HG03460 (cell line): ENCODE data around the gene BRSK2.

Experiments used
- ATAC-seq: cut with Tn5 transposase; IDR thresholded peaks from one replicate; pipeline ENCODE4 v1.9.1; 2021; ENCODE audit not compliant: unreplicated experiment

BRSK2 gene

DNA sequence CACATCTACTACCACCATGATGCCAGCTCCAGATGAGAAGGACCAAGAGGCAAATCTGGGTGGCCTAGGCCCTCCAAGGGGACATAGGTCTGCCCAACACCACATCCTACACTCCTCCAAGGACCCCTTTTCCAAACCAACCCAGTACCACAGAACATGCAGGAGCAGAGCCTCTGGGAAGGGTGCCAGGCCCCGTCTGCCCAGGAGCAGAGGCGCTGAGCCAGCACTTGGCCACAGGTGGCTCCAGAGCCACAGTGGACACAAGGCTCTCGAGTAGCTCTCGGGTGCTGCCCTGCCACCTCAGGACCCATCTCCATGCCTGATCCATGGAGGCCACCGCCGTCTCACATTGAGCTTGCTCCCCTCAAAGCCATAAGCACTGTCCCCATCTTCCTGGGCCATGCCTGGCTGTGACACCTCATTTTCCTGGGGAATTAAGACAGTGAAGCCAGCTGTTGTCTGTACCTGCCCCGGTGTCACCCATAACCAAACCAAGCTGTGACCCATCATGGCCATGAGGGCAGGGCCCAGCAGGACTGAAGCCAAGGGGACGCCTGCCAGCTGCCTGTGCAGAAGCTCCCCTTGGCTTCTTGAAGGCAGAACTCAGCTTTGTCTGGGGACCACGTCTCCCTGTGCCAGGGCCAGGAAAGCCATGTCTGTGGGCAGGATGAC lies 89.4 kb downstream of the BRSK2 start:
- no peak for ATAC-seq

- ATAC-seq, result no peak
Observed at GRCh38 chr11:1479678-1480118, 90.0 kb downstream of the BRSK2 start.

DNA sequence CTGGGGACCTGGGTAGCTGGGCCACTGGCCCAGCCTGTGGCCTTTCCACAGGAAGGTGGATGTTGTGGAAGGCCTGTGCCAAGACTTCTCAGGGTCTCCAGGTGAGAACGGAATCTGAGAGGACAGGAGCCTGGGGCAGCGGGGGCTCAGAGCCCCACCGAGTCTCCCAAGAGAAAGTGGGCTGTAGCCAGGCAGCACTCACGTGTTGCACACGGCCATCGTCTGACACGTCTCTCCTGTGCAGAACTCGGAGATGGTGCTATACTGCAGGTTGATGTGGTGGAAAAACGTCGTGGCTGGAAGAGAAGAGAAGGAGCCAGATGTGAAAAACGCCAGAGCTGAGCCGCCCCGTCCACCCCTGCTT lies 90.4 kb downstream of the BRSK2 start:
- ATAC-seq, result no peak

DNA sequence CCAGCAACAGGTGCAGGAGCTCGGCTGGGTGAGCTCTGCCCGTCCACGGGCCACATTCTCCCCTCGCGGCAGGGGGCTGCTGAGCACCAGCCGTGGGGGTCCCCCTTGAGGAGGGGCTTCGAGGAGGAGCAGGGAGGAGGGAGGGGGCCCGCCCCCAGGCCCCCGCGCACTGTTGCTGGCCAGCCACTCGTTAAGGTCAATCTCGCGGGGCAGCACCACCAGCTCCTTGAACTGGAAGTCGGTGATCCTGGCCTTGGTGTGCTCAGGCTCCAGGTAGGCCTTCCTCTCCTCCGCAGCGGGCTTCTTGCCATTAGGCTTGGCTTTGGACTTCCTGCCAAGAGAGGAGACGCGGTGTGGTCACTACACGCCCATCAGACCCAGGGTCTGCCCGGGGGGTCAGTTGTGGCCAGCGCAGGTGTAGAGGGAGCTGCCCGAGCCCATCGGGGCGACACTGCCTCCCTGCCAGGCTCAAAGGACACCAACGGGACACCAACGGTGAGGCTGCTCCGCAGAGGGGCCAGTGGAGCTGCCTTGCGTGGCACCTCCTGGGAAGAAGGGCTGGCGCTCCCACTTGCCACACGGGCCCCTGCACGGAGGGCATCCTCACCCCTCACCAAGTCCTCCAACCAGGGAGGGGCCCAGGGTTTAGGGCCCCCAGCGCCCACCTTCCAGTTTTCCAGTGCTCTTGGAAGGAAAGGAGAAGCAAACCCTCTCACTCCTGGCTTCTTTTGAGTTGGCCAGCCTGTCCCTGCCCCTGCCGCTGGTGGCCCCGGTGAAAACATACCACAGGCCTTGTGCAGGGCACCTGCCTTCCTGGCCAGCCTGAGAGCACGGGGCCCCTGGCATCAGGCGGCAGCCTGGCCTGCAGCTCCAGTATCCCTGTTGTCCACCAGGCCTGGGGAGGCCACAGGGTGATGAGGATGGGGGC lies 91.1 kb downstream of the BRSK2 start:
- no peak for ATAC-seq

GRCh38 chr11:1481483-1481825 lies 91.7 kb downstream of the BRSK2 start:
- no peak for ATAC-seq

DNA sequence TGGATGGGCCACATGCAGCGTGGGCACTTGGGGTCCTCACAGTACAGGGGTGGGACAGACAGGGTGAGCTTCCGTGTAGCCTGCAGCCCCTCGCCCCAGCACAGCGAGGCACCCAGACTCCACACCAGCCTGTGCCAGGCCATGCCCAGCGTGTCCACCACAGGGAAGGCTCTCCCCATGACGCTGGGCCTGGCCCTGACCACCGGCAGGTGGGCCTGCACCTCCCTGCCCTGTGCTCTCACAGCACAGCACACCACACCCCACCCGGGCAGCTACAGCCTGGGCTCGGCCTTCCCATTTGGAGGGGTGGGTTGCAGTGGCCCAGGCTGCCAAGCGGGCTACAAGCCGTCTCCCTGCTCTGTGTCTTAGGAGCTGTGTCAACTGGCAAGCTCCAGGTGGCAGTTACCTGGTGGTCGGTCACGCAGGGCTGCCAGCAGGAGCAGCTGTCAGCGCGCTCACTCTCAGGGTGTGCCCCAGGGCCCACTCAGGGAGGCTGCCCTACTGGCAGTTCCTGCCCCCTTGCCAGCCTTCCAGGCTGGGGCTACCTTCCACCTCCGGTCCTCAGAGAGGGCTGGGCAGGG lies 92.2 kb downstream of the BRSK2 start:
- no peak for ATAC-seq

DNA sequence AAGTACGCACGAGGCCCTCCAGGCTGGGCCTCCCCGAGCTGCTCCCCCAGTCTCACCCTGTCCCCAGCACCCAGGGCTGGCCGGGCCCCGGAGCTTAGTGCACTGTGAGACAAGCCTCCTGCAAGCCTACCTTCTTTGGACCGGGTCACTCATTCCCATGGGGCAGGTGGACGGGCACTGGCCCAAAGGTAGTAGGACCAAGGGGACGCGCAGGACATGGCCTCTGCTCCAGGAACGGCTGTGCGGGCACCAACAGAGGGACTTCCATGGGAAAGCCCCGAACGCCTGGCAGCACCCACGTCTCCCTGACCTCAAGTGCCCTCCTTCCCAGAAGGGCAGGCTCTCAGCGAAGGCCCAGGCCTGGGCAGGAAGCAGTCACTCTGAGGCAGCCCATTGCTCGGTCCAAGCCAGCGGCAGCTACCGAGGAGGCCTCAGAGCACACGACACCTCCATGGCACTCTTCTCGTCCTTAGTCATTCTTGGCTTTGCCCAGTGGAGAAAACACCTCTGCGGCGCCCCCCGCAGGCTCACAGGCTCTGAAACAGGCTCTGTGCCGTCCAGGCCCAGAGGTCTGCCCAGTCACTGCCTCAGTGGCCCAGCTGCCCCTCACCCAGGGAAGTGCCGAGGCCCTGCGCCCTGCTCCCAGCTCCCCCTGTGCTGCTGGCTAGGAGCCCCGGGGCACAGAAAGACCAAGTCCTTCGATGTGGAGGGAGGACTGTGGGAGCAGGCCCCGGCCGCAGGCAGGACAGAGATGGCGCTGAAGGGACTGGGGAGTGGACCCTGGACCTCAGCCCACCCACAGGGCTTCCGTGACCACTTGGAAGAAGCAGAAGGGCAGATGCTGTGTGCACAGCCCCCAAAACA lies 93.1 kb downstream of the BRSK2 start:
- no peak for ATAC-seq

- ATAC-seq, result no peak
Observed at GRCh38 chr11:1483445-1483961, 93.8 kb downstream of the BRSK2 start.

DNA sequence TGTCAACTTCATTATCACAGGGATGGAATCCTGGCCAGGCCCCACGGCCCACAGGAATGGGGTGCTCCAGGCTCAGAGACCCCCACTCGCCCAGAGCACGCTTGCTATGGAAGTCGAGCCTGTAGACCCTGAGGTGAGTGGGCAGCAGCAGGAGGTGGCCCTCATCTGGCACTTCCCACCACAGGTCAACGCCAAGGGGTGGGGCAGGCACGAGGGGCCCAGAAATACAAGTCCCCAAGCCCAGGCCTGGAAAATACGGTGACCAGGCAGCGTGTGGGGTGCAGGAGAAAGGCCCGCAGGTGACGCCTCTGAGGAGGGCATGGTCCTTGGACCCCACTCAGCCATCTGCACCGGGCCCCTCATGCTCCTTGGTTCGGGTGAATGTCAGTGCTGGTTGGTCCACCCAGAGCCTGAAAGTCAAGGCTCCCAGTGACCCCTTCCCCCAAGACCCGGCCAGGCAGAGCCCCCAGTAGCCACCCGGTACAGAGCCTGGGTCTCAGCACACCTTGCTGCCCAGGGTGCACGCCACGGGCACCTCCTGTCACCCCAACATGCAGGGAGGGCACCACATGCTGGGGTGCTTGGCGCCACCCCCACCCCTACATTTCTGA lies 94.4 kb downstream of the BRSK2 start:
- no peak for ATAC-seq

DNA sequence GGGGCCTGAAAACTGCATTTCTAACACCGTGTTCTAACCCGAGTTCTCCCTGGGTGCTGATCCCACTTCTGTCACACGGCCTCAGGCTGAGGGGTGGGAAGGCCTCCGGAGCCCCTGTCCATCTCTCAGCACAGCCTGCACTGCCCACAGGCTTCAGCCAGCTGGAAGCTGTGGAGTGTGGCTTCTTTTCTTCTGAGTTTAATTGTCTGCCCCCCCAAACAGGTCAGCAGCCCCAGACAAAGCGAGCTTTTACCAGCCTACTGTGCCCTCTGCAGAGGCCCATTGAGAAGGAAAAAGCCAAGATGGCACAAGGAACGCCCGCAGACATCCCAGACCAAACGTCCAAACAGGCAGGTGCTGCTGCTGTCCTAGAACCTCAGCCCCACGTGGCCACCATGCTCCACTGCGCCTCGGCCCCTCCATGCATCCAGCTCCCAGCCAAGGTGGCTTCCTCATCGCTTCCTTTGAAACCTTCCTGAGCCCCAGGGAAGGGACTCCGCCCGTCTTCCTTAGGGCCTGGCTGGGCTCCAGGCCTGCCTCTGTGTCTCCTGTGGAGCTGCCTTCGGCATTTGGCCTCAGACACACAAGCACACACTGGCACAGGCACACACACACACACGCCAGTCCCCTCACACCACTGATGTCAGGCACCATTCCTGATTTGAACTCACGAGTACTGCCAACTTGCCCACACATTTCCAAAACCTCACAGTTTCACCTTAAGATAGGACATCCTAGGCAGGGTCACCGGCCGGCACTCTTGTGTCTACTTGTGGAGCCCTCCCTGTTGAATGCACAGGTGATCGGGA lies 95.2 kb downstream of the BRSK2 start:
- no peak for ATAC-seq

GRCh38 chr11:1485504-1485885 lies 95.8 kb downstream of the BRSK2 start:
- no peak for ATAC-seq

DNA sequence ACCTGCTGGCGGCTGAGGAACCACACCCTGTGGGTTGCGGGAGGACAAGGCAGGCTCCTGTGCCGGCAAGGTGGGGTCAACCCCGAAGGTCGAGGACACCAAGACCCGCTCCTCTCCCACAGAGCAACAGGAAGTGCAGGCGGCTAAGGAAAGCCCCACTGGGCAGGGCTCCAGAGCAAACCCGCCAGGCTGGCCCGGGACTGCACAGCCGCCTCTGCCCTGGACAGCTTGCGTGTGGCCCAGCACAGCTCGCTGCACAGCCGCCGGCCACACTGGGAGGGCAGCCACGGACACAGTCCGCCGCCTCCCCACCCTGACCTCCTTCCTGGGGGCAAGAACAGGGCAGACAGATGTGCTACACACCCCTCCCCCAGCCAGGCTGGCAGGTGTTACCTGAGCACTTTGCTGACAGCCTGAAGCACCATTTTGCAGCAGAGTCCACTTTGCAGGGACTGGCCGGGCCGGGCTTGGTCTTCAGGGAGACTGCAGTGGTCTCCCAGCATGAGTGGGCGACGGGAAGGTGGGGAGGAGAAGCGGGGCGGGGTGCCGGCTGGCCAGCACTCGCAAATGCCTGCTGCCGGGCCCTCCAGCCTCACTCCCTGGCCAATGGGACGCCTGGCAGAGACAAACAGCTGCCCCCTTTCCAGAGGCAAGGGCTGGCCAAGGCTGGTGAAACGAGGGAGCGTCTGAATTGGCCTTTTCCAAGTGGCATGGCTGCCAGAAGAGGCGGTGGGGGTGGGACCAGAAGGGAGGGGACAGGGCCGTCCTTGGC lies 96.5 kb downstream of the BRSK2 start, which contains the start of gene MOB2:
Gene MOB2, minus strand, starts transcription at position 726 of the 772 bp plus-strand sequence. Its CDS starts 223 bp downstream, at position 503.
- no peak for ATAC-seq

DNA sequence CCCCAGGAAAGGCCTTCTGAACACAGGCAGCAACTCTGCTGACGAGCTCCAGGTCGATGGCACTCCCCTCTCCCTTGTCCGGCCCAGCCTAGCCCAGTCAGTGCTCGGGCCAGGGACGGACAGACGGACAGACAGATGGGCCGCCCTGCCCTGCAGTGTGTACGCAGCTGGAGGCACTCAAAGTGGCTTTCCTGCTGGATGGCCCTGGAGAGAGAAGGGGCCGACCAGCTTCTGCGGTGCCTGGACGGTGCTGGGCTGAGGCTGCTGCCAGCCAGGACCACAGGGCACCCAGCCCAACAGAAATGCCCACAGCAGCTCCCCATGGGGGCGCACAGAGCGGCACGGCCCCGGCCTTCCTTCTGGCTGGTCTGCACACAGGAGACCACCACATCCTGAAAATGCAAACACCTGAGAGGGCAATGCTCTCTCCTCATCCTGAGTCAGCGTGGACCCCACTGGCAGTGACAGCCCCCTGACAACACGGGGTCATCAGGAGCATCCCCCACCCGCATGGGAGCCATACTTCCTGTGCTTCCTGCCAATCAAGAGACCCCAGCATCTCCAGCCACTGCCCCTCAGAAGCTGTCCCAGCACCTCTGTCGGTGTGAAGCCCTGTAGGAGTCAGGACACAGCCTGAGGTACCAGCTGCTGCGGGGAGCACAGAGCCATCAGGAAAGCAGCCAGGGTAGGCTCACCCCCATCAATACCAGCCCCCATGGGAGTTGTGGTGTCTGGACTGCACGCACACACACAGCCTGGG lies 97.5 kb downstream of the BRSK2 start:
- no peak for ATAC-seq

GRCh38 chr11:1487851-1488574 lies 98.3 kb downstream of the BRSK2 start:
- ATAC-seq, result no peak

GRCh38 chr11:1488575-1489180 lies 98.9 kb downstream of the BRSK2 start:
- ATAC-seq, result no peak

DNA sequence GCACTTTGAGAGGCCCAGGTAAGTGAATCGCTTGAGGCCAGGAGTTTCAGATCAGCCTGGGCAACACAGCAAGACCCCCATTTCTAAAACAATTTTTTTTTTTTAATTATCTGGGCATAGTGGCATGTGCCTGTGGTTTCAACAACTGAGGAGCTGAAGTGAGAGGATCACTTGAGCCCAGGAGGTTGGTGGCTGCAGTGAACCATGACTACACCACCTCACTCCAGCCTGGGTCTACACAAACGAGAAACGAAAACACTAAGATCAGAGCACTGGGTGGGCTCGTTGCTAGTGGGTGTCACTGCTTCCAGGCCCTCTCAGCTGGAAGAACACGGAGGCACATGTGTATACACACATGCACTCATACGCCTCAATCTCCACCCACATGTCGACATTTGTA lies 100.9 kb downstream of the BRSK2 start:
- ATAC-seq, result no peak

DNA sequence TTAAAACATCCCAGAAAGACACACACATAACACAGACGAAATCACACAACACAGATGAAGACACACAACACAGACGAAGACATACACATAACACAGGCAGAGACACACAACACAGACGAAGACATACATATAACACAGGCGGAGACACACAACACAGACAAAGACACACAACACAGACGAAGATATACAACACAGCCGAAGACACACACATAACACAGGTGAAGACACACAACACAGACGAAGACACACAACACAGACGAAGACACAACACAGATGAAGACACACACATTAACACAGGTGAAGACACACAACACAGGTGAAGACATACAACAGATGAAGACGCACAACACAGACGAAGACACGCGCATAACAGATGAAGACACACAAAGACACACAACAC lies 101.6 kb downstream of the BRSK2 start:
- ATAC-seq, result no peak
